GM18511 (cell line): ENCODE results near the gene RSPO4.

Experiments
- ATAC-seq: cut with Tn5 transposase; IDR thresholded peaks from one replicate; pipeline ENCODE4 v1.9.1; 2021; ENCODE audit warnings: mild to moderate bottlenecking, moderate library complexity; ENCODE audit not compliant: unreplicated experiment

RSPO4 gene

DNA sequence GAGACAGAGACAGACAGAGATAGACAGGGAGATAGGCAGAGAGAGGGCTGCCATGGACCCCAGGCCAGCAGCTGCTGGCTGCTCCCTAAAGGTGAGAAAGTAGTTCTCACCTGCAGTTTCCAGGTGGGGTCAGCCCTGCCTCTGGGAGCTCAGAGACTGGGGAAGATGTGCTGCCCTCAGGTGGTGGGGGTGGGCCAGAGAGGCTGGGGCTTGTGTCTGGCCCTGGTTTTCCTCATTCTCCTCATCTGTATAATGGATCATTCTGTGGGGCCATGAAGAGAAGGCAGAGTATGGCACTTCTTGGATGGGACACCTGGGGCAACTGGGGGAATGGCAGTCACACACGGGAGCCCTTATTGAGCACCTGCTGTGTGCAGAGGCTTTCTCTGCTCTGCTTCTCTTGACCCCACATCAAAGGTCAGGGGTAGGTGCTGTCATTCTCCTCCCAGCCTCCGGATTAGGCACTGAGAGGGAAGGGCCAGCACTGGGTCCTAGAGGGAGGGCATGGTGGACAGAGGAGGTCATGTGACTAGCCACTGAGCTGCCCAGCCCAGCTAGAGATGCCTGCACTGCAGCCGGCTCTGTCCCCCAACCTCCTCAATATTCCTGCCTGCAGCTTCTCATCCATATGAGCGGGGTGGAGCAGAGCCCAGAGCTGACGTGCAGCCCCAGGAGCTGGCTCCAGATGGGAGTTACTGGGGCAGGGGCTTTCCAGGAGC, 90.1 kb downstream of the RSPO4 start:
- no peak for ATAC-seq

DNA sequence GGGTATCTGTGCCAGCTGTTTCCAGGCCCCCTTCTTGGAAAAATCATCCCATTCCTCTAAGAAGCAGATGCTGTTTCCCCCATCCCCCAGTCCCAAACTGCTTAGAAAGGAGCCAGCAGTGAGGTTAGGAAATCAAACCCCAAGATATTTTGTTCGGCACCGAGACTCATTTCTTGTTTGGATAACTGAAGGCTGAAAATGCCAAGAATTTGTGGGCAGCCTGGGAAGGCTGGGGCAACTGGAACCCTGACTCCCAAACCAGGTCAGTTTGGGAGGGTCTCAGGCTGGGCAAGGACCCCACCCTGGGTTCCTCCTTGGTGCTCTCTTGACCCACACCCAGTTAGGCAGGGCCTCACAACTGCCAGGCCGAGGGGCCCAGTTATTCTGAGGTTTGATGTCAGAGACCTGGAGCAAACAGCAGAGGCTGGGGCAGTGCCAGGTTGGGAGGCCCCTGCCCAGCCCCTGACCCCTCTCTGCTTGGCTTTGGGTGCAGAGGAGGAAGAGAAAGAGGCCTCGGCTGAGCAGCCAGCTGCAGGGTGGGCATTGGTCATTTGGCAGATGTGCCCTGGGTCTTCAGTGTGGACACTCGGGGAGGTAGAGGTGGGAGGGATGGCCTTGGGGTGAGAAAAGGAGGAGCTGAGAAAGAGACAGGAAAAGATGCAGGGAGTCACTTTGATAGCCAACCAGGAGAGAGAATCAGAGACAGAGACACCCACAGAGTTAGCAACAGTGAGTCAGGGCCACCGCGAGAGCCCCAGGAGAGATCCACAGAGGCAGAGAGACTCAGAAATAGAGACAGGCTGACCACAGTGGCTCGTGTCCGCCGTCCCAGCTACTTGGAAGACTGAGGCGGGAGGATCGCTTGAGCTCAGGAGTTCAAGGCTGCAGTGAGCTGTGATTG, 91.0 kb downstream of the RSPO4 start:
- no peak for ATAC-seq

DNA sequence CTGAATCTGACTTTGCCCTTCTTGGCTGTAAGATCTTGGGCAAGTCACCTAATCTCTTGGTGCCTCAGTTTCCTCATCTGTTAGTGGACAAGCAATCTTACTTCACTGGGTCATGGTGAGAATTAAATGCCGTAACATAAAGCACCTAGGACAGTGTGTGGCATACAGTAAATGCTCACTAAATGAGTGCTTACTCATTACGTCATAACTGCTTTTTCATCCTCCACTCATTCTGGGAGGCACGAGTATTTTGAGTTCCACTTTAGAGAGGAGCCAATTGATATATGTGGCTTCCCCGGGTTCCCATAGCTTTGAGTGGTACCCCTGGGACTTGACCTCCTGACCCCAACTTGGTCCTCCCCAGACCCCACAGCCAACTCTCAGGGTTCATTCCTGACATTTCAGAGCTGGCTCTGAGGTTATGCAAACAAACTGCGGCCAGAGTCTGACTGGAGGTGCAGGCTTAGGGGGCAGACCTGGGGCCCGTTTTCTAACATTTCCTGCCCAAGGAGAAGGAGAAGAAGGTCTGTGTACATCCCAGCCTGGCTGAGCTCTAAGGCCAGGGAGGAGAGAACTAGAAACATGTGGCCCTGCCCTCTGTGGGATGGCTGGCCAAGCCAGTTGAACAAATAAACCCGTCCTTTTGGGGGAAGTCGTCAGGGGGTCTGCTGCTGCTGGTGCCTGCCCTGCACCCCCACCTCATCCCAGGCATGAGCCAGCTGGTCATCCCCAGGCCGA, 91.8 kb downstream of the RSPO4 start:
- ATAC-seq, result no peak

DNA sequence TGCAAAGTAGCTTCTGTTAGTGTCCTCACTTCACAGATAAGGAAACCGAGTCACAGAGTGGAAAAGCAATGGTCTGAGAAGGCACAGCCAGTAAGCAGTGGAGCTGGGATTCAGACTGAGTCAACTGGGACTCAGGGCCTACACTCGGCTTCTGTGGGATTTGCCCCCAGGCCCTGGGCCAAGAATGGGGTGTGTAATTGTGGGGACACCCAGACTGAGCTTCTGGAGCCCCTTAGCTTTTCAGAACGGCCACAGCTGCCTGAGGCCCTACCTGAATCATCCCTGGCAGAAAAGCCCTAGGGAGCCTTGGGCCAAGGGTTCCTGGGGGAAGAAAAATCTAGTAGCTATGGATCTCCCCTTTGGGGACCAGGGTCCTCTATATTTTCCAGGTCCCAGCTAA, 92.5 kb downstream of the RSPO4 start:
- ATAC-seq, result no peak
